IMR-90 (cell line): Measurements from ENCODE around the gene LRRTM4. TPM values are rescaled to one million over a fixed set of nuclear protein-coding genes. Genes with fewer than 3 reads are reported as not detected.

Experiments
- ATAC-seq: fragments of 200-7000 bp; cut with Tn5 transposase; 2 replicates; pipeline ENCODE4 v1.9.1; 2020; ENCODE audit warnings: low read depth, mild to moderate bottlenecking, moderate library complexity
- BruUV-seq: library from RNA; stranded (reverse); fragments of 400-500 nt; replicated peaks from 2 replicates; lab custom pipeline; 2021; lab: Mats Ljungman, UMichigan
- CTCF ChIA-PET: fragments of 300-600 bp; formaldehyde crosslinking; extraction: SDS; loops from one replicate; lab custom pipeline; 2021; ENCODE audit warnings: antibody characterized with exemption; lab: Yijun Ruan, JAX
- POLR2A ChIA-PET: fragments of 300-600 bp; sonication (Branson Sonifier 250); formaldehyde crosslinking; loops from one replicate; lab custom pipeline; 2022; ENCODE audit warnings: antibody characterized with exemption; ENCODE audit not compliant: unreplicated experiment; lab: Charles Lee
- DNase-seq: peaks from one replicate; pipeline ENCODE4 v3.0.0; 2013
- H2AFZ ChIP-seq: replicated peaks from 2 replicates; pipeline ENCODE3; 2013; ENCODE audit warnings: low read length, mild to moderate bottlenecking; ENCODE audit not compliant: poor library complexity
- H2AK5ac ChIP-seq: 2 replicates; pipeline ENCODE4 v1.6.1; 2013; ENCODE audit warnings: low read depth, low read length, inconsistent platforms
- H2AK9ac ChIP-seq: replicated peaks from 2 replicates; pipeline ENCODE3; 2013; ENCODE audit warnings: mild to moderate bottlenecking, low read depth, low read length, moderate library complexity; ENCODE audit not compliant: poor library complexity
- H2BK120ac ChIP-seq: 2 replicates; pipeline ENCODE4 v1.6.1; 2013; ENCODE audit warnings: low read depth, low read length, inconsistent platforms
- H2BK15ac ChIP-seq: 3 replicates; pipeline ENCODE4 v1.6.1; 2013; ENCODE audit warnings: low read depth, low read length, inconsistent platforms
- H2BK20ac ChIP-seq: 2 replicates; pipeline ENCODE4 v1.6.1; 2013; ENCODE audit warnings: low read depth, mild to moderate bottlenecking, inconsistent platforms, low read length, moderate library complexity
- H2BK5ac ChIP-seq: 2 replicates; pipeline ENCODE4 v1.6.1; 2013; ENCODE audit warnings: mild to moderate bottlenecking, low read depth, low read length, inconsistent platforms; ENCODE audit not compliant: poor library complexity, severe bottlenecking
- H3K14ac ChIP-seq: replicated peaks from 2 replicates; pipeline ENCODE4 v1.6.1; 2013; ENCODE audit warnings: low read depth, low read length, inconsistent platforms
- H3K18ac ChIP-seq: 2 replicates; pipeline ENCODE4 v1.6.1; 2013; ENCODE audit warnings: low read depth, low read length, control low read depth
- H3K23ac ChIP-seq: 2 replicates; pipeline ENCODE4 v1.6.1; 2013; ENCODE audit warnings: low read depth, low read length, inconsistent platforms
- H3K27ac ChIP-seq: 2 replicates; pipeline ENCODE4 v1.5.1; 2013; ENCODE audit warnings: mild to moderate bottlenecking, control low read depth, low read length; ENCODE audit not compliant: insufficient read depth
- H3K27me3 ChIP-seq: 2 replicates; pipeline ENCODE4 v1.6.1; 2013; ENCODE audit warnings: low read length; ENCODE audit not compliant: control insufficient read depth, insufficient read depth
- H3K36me3 ChIP-seq: 2 replicates; pipeline ENCODE4 v1.6.1; 2013; ENCODE audit warnings: low read length, mixed read lengths; ENCODE audit not compliant: control insufficient read depth, insufficient read depth
- H3K4ac ChIP-seq: 2 replicates; pipeline ENCODE4 v1.6.1; 2013; ENCODE audit warnings: low read depth, low read length, inconsistent platforms
- H3K4me1 ChIP-seq: 2 replicates; pipeline ENCODE4 v1.6.1; 2013; ENCODE audit warnings: low read length, mixed read lengths; ENCODE audit not compliant: control insufficient read depth, insufficient read depth
- H3K4me2 ChIP-seq: 2 replicates; pipeline ENCODE4 v1.6.1; 2013; ENCODE audit warnings: low read depth, mild to moderate bottlenecking, control low read depth, low read length, moderate library complexity
- H3K4me3 ChIP-seq: 2 replicates; pipeline ENCODE4 v1.5.1; 2013; ENCODE audit warnings: low read depth, mild to moderate bottlenecking, control low read depth, low read length, moderate library complexity; ENCODE audit not compliant: insufficient read depth
- H3K56ac ChIP-seq: 2 replicates; pipeline ENCODE4 v1.6.1; 2013; ENCODE audit warnings: low read length, inconsistent platforms; ENCODE audit not compliant: insufficient read depth; ENCODE audit errors: extremely low read depth
- H3K79me1 ChIP-seq, 2 experiments: 2 replicates each; pipeline ENCODE4 v1.6.1; 2013; ENCODE audit warnings: low read length in 2 of 2, inconsistent platforms in 1 of 2, low read depth in 1 of 2
- H3K9ac ChIP-seq: 2 replicates; pipeline ENCODE4 v1.6.1; 2013; ENCODE audit warnings: low read depth, low read length, control low read depth
- H3K9me1 ChIP-seq: 2 replicates; pipeline ENCODE4 v1.6.1; 2013; ENCODE audit warnings: low read length, inconsistent platforms; ENCODE audit not compliant: insufficient read depth
- H3K9me3 ChIP-seq: 2 replicates; pipeline ENCODE4 v1.6.1; 2013; ENCODE audit warnings: low read length; ENCODE audit not compliant: control insufficient read depth, insufficient read depth
- H4K20me1 ChIP-seq: 2 replicates; pipeline ENCODE4 v1.6.1; 2013; ENCODE audit warnings: low read length, inconsistent platforms; ENCODE audit not compliant: insufficient read depth
- H4K5ac ChIP-seq: 2 replicates; pipeline ENCODE4 v1.6.1; 2013; ENCODE audit warnings: mild to moderate bottlenecking, low read depth, low read length, control low read depth
- H4K8ac ChIP-seq, 2 experiments: 2 replicates each; pipeline ENCODE4 v1.6.1; 2013; ENCODE audit warnings: low read depth in 2 of 2, low read length in 2 of 2, control low read depth in 1 of 2, inconsistent platforms in 1 of 2
- H4K91ac ChIP-seq: 2 replicates; pipeline ENCODE4 v1.6.1; 2013; ENCODE audit warnings: low read depth, low read length, inconsistent platforms; ENCODE audit not compliant: insufficient read depth
- BHLHE40 ChIP-seq: fragments of 150-350 bp; IDR thresholded peaks from 2 replicates; pipeline ENCODE4 v1.6.1; 2016; ENCODE audit warnings: mild to moderate bottlenecking, low read depth, low read length
- CEBPB ChIP-seq: IDR thresholded peaks from 2 replicates; pipeline ENCODE4 v1.6.1; 2012; ENCODE audit warnings: low read depth, low read length, improper control_type of control experiment
- CHD1 ChIP-seq: IDR thresholded peaks from 2 replicates; pipeline ENCODE4 v1.6.1; 2012; ENCODE audit warnings: low read depth, low read length, improper control_type of control experiment
- MAFK ChIP-seq: IDR thresholded peaks from 2 replicates; pipeline ENCODE4 v1.6.1; 2012; ENCODE audit warnings: low read depth, low read length, improper control_type of control experiment
- MXI1 ChIP-seq: IDR thresholded peaks from 2 replicates; pipeline ENCODE4 v1.6.1; 2012; ENCODE audit warnings: low read depth, mild to moderate bottlenecking, low read length, moderate library complexity, borderline replicate concordance
- POLR2A ChIP-seq: IDR thresholded peaks from 2 replicates; pipeline ENCODE4 v1.6.1; 2012; ENCODE audit warnings: mild to moderate bottlenecking, low read depth, low read length
- RAD21 ChIP-seq: IDR thresholded peaks from 2 replicates; pipeline ENCODE4 v1.6.1; 2012; ENCODE audit warnings: low read length, improper control_type of control experiment
- RCOR1 ChIP-seq: IDR thresholded peaks from 2 replicates; pipeline ENCODE4 v1.6.1; 2012; ENCODE audit warnings: mild to moderate bottlenecking, low read length, improper control_type of control experiment; ENCODE audit not compliant: insufficient replicate concordance
- SMC3 ChIP-seq: fragments of 150-350 bp; IDR thresholded peaks from 2 replicates; pipeline ENCODE4 v1.6.1; 2016; ENCODE audit warnings: low read depth, mild to moderate bottlenecking, antibody characterized with exemption, low read length, moderate library complexity
- USF2 ChIP-seq: fragments of 150-350 bp; IDR thresholded peaks from 2 replicates; pipeline ENCODE4 v1.6.1; 2017; ENCODE audit warnings: mild to moderate bottlenecking, antibody characterized with exemption, low read length, low read depth
- WGBS, 2 experiments: methylation state at CpG; one replicate each; pipeline versions ENCODE4 v1.1.5 to v1.1.7; 2013; ENCODE audit warnings: missing lambda C conversion rate in 2 of 2; ENCODE audit not compliant: insufficient read length in 1 of 2; ENCODE audit errors: extremely low coverage in 2 of 2; 5-methylcytosine and 5-hydroxymethylcytosine counted together
- dilution Hi-C: fragments of 300-500 bp; cut with HindIII; formaldehyde crosslinking; loops from one replicate; pipeline ENCODE4 v1.14.3; 2018; ENCODE audit warnings: low sequenced_read_pairs; ENCODE audit not compliant: unreplicated experiment
- in situ Hi-C: fragments of 300-500 bp; cut with MboI; formaldehyde crosslinking; loops from 3 replicates; pipeline ENCODE4 v1.14.3; 2019; ENCODE audit warnings: low sequenced_read_pairs, inconsistent platforms, mixed read lengths
- intact Hi-C: fragments of 100-400 bp; cut with micrococcal nuclease; formaldehyde crosslinking; loops from 2 replicates; pipeline ENCODE4 v1.10.0; 2022
- polyA plus RNA-seq, 3 experiments: library from polyadenylated mRNA; depleted of rRNA; stranded (reverse); fragments of >200 nt; gene quantifications; 2 replicates each; pipeline ENCODE4 v1.2.3, GENCODE V29; 2012; ENCODE audit warnings: low replicate concordance in 1 of 3
- total RNA-seq: library from RNA; depleted of rRNA; stranded (reverse); fragments of >200 nt; gene quantifications from 2 replicates; pipeline ENCODE4 v1.2.3, GENCODE V29; 2012

LRRTM4 gene
- total and polyA plus RNA-seq, 2 of the 4 experiments (the other 2 are of a cell fraction) = not detected

- no peak overlapping the region for H3K23ac ChIP-seq
- no TSS peak for BruUV-seq
- H4K20me1 ChIP-seq = no peaks in the 10 kb centered on the region
- H3K4me2 ChIP-seq = no peak overlapping the region
- H2BK15ac ChIP-seq = no peak overlapping the region
- H3K4me1 ChIP-seq = no peaks in the 10 kb centered on the region
- TF ChIP-seq CEBPB (no peak), RCOR1 (no peak), SMC3 (no peak), BHLHE40 (no peak), POLR2A (no peak), USF2 (no peak), MXI1 (no peak), CHD1 (no peak), RAD21 (no peak), MAFK (no peak)
- no peak overlapping the region for H2BK5ac ChIP-seq
- ChIA-PET CTCF (no interaction called here), POLR2A (no interaction called here)
- H2AK9ac ChIP-seq = no peak overlapping the region
- no peak overlapping the region for H3K27ac ChIP-seq
- no peak overlapping the region for H2BK120ac ChIP-seq
- no peaks in the 10 kb centered on the region for H3K27me3 ChIP-seq
- H3K14ac ChIP-seq = no peak overlapping the region
- H3K9me1 ChIP-seq = no peaks in the 10 kb centered on the region
- no peak overlapping the region for H4K8ac ChIP-seq
- dilution Hi-C loops (no loop called here), intact Hi-C loops (no loop called here), in situ Hi-C loops (no loop called here)
- no peak overlapping the region for H4K5ac ChIP-seq
- H4K91ac ChIP-seq = no peak overlapping the region
- H3K79me1 ChIP-seq = no peaks in the 10 kb centered on the region
- no peak overlapping the region for H3K4me3 ChIP-seq
- H2AK5ac ChIP-seq = no peak overlapping the region
- H2BK20ac ChIP-seq = no peak overlapping the region
- H3K56ac ChIP-seq = no peak overlapping the region
- no peaks in the 10 kb centered on the region for H3K36me3 ChIP-seq
- H3K9me3 ChIP-seq = no peaks in the 10 kb centered on the region
- no peak overlapping the region for H3K18ac ChIP-seq
- ATAC-seq = no peak
- 0% methylated on average over 1 of the region's 1 CpG; no CpG with 5 or more reads in 1 of the 2 experiments for WGBS, 2 experiments
- no peak overlapping the region for H3K9ac ChIP-seq
- H2AFZ ChIP-seq = no peak overlapping the region
- no peak for DNase-seq
- H3K4ac ChIP-seq = no peak overlapping the region
These were observed 713.0 kb downstream of the LRRTM4 start for GRCh38 chr2:76809136-76809535.
